GM12878 (cell line): Measurements from ENCODE around the gene DEFB108B.
A peak's percentile ranks its signal among the peaks of the same experiment; 100 is the strongest.
"Not testable (repeated sequence)": the region's sequence is repeated elsewhere in the genome, so short reads cannot be mapped to it uniquely, and the experiment has no call there.

Source experiments
- CBFB ChIP-seq: IDR thresholded peaks from 2 replicates; pipeline ENCODE4 v1.6.1; 2016; ENCODE audit warnings: antibody characterized with exemption, low read depth
- CTCF ChIP-seq, 3 experiments: IDR thresholded peaks in 2 of 3; conservative IDR thresholded peaks in 1 of 3; 2 replicates each; pipeline ENCODE4 v1.5.1; 2011; ENCODE audit warnings: low read depth in 3 of 3, low read length in 3 of 3, mild to moderate bottlenecking in 3 of 3, control low read depth in 2 of 3, moderate library complexity in 2 of 3, inconsistent platforms in 1 of 3, mixed read lengths in 1 of 3; ENCODE audit not compliant: control insufficient read depth in 2 of 3, insufficient read depth in 1 of 3; ENCODE audit errors: extremely low read depth in 1 of 3
- NFIC ChIP-seq: IDR thresholded peaks from 2 replicates; pipeline ENCODE4 v1.6.1; 2012; ENCODE audit warnings: low read depth, mild to moderate bottlenecking, inconsistent platforms, low read length, moderate library complexity
- POLR2A ChIP-seq: IDR thresholded peaks from 2 replicates; pipeline ENCODE4 v1.6.1; 2011; ENCODE audit warnings: low read depth, mild to moderate bottlenecking, low read length
- YY1 ChIP-seq: IDR thresholded peaks from 2 replicates; pipeline ENCODE4 v1.6.1; 2011; ENCODE audit warnings: low read depth, mild to moderate bottlenecking, low read length

GRCh38 chr11:71786114-71786847, 46.7 kb upstream of the DEFB108B start:
- TF ChIP-seq NFIC; YY1; CTCF (IDR thresholded peaks at IDR 0.05 in 2 of 3, conservative IDR thresholded peaks at IDR 0.05 in 1 of 3; ENCODE audit: control insufficient read depth in 2 of 3, extremely low read depth in 1 of 3, insufficient read depth in 1 of 3, low read depth in 3 of 3, low read length in 3 of 3); CBFB: not testable (repeated sequence)
- 0 out of 2 replicates have a peak, but pooled peaks have one; percentile 15 for TF ChIP-seq POLR2A
